Measurements from ENCODE around the gene NTMT1. TPM values are rescaled to one million over a fixed set of nuclear protein-coding genes. Genes with fewer than 3 reads are reported as not detected.

NTMT1 gene
- total RNA-seq, 3 donors from 2014 or later, result 22.0 to 32.0 (median 26.2) TPM

DNA sequence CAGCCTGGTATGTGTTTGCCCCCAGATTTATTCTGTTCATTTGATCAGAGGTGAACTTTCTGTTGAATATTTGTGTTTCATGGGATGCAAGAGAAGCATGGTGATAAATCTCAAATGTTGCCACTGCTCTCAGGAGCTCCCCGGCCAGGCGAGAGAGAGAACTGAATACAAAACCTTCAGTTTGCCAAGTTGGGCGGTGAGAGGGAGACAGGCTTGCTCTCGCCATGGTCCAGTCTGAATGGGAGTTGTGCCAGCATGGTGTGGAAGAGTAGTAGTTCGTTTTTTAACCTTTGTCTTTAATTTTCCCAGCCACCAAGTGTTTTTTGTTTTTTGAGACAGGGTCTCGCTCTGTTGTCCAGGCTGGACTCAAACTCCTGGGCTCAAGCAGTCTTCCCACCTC, 2.7 kb downstream of the NTMT1 start:
- no peak overlapping the region for H3K4me3 ChIP-seq
- H3K36me3 ChIP-seq (ENCODE audit: low read depth), result no peaks in the 10 kb centered on the region
- ATAC-seq (no peak), DNase-seq (no peak)
- no peaks in the 10 kb centered on the region for H3K9me3 ChIP-seq
- TF ChIP-seq, protein P1, sequence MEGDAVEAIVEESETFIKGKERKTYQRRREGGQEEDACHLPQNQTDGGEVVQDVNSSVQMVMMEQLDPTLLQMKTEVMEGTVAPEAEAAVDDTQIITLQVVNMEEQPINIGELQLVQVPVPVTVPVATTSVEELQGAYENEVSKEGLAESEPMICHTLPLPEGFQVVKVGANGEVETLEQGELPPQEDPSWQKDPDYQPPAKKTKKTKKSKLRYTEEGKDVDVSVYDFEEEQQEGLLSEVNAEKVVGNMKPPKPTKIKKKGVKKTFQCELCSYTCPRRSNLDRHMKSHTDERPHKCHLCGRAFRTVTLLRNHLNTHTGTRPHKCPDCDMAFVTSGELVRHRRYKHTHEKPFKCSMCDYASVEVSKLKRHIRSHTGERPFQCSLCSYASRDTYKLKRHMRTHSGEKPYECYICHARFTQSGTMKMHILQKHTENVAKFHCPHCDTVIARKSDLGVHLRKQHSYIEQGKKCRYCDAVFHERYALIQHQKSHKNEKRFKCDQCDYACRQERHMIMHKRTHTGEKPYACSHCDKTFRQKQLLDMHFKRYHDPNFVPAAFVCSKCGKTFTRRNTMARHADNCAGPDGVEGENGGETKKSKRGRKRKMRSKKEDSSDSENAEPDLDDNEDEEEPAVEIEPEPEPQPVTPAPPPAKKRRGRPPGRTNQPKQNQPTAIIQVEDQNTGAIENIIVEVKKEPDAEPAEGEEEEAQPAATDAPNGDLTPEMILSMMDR (IDR thresholded peaks at IDR 0.05), result no peak
- intact Hi-C loops (cut with DNase I, micrococcal nuclease), result no loop called here
- peaks cover 15% of the 10 kb centered on the region for H3K4me1 ChIP-seq (ENCODE audit: low read depth)

- intact Hi-C loops (cut with DNase I, micrococcal nuclease), result no loop called here
- Histone ChIP-seq H3K4me3 (no peak overlapping the region), H3K9me3 (no peaks in the 10 kb centered on the region), H3K4me1 (ENCODE audit: low read depth) (peaks cover 15% of the 10 kb centered on the region), H3K36me3 (ENCODE audit: low read depth) (no peaks in the 10 kb centered on the region)
- TF ChIP-seq, protein P1 (IDR thresholded peaks at IDR 0.05), result no peak
- ATAC-seq (no peak), DNase-seq (no peak)
These were observed 3.4 kb downstream of the NTMT1 start for GRCh38 chr9:129629251-129629820.

DNA sequence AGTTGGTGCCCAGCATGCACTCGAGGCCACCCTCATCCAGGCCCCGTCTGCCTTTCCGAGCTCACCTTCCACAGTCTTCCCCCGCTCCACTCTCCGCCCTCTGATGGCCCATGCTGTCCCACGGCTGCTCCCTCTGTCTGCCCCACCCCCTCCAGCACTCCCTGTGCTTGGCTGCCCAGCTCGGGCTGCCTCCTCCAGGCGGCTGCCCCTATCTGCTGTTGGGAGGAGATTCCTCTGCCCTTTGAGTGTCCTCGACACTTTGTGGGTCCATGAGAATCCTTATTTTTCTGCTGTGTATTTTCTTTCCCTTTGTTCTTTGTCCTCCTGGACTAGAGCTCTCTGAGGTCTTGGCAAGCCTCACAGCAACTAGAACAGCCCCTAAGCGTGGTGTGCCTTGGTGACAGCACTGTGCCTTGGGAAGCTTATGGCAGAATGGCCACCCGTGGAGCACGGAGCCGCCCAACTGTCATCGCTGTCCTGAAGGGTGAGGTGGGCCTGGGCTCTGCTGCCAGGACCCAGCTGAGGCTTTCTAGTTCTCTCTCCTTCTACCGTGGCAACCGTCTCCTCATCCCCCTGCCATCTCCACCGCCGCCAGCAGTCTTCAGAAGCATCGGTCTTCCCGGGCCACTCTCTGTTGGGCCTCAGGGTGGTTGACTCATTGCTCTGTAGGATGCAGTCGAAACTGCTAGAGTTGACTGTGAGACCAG, 5.2 kb downstream of the NTMT1 start:
- Histone ChIP-seq H3K9me3 (no peaks in the 10 kb centered on the region), H3K36me3 (ENCODE audit: low read depth) (no peaks in the 10 kb centered on the region), H3K4me1 (ENCODE audit: low read depth) (peaks cover 10% of the 10 kb centered on the region), H3K4me3 (no peak overlapping the region)
- TF ChIP-seq, protein P1 (IDR thresholded peaks at IDR 0.05), result no peak
- ATAC-seq (no peak), DNase-seq (no peak)
- intact Hi-C loops (cut with DNase I, micrococcal nuclease), result no loop called here

DNA sequence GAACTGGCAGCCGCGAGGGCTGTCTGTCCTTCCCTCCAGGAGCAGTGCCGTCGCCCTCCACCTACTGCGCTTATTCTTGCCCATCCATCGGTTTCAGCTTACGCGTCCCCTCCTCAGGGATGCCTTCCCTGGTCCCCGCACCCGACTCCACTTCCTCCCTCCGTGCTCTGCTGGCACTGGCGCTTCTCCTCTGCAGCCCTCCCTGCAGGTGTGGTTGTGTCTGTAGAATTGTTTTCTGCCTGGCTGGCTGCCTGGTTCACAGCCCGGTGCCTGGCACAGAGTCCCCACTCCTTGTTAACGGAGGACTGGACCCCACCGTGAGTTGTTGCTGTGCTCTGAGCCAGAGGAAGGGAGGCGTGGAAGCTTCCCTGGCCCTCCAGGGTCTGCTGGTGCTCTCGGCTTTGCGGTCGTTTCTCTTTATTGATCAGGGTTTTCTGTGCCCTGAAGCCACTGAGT, 5.7 kb downstream of the NTMT1 start:
- DNase-seq (no peak), ATAC-seq (no peak)
- TF ChIP-seq, protein P1 (IDR thresholded peaks at IDR 0.05), result no peak
- Histone ChIP-seq H3K4me1 (ENCODE audit: low read depth) (peaks cover 10% of the 10 kb centered on the region), H3K9me3 (no peaks in the 10 kb centered on the region), H3K4me3 (no peak overlapping the region), H3K36me3 (ENCODE audit: low read depth) (no peaks in the 10 kb centered on the region)
- intact Hi-C loops (cut with DNase I, micrococcal nuclease), result no loop called here

DNA sequence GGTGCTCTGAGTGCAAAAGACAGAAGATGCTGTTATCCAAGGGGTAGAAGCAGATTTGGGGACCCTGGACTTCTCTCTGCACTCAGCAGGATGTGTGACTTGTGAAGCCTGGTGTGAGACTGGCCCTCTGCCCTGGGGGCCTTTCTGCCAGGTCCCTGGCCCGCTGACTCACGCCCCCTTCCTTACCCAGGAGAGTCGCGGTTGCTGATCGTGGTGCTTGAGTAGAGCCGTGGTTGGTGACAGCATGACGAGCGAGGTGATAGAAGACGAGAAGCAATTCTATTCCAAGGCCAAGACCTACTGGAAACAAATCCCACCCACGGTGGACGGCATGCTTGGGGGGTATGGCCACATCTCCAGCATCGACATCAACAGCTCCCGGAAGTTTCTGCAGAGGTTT, 6.5 kb downstream of the NTMT1 start:
- no peak overlapping the region for H3K4me3 ChIP-seq
- H3K36me3 ChIP-seq (ENCODE audit: low read depth), result no peaks in the 10 kb centered on the region
- intact Hi-C loops (cut with DNase I, micrococcal nuclease), result no loop called here

More for the DNA sequence above, 6.5 kb downstream of the NTMT1 start:
- H3K4me1 ChIP-seq (ENCODE audit: low read depth), result peaks cover 7% of the 10 kb centered on the region
- no peak for ATAC-seq
- no peaks in the 10 kb centered on the region for H3K9me3 ChIP-seq
- TF ChIP-seq, protein P1 (IDR thresholded peaks at IDR 0.05), result no peak
- DNase-seq, result no peak

All from mucosa of descending colon (tissue), 3 donors.